Thyroid gland (tissue), 4 donors: ENCODE results near the gene CCDC187.

Source experiments
- POLR2A ChIP-seq, 2 donors: fragments of 450-650 bp; IDR thresholded peaks; one replicate each; pipeline ENCODE4 v1.6.1; 2017; ENCODE audit warnings: antibody characterized with exemption in 2 of 2, mild to moderate bottlenecking in 2 of 2, moderate library complexity in 1 of 2
- TF ChIP-seq, protein P1 (sequence below), 6 experiments: fragments of 200-600 bp in 3 of 6; fragments of 450-650 bp in 3 of 6; sonication (generic) in 3 of 6; IDR thresholded peaks; one replicate each; pipeline ENCODE4 v1.5.1; 2016 to 2019; ENCODE audit warnings: antibody characterized with exemption in 6 of 6, mild to moderate bottlenecking in 2 of 6, inconsistent platforms in 1 of 6, moderate library complexity in 1 of 6

DNA sequence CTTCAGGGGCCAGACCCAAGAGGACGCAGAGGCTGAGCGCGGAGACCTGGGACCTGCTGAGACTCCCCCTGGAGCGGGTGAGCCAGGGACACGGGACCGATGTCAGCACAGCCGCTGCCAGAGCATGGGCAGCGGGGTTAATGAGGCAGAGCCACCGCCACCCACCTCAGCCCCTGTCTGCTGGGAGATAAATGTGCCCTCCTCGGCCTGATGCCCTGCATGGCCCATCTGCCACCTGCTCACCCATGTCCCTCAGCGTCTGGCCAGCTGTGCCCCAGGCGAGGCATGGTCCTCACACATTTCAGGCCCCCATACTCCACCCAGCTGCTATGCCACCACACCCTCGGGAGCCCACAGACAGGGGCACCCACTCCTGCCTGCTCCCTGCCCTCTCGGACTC is 44.8 kb upstream of the CCDC187 start:
- TF ChIP-seq, protein P1, sequence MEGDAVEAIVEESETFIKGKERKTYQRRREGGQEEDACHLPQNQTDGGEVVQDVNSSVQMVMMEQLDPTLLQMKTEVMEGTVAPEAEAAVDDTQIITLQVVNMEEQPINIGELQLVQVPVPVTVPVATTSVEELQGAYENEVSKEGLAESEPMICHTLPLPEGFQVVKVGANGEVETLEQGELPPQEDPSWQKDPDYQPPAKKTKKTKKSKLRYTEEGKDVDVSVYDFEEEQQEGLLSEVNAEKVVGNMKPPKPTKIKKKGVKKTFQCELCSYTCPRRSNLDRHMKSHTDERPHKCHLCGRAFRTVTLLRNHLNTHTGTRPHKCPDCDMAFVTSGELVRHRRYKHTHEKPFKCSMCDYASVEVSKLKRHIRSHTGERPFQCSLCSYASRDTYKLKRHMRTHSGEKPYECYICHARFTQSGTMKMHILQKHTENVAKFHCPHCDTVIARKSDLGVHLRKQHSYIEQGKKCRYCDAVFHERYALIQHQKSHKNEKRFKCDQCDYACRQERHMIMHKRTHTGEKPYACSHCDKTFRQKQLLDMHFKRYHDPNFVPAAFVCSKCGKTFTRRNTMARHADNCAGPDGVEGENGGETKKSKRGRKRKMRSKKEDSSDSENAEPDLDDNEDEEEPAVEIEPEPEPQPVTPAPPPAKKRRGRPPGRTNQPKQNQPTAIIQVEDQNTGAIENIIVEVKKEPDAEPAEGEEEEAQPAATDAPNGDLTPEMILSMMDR (IDR thresholded peaks at IDR 0.05) = no peak
- no peak for TF ChIP-seq POLR2A (IDR thresholded peaks at IDR 0.05)
